B cell (primary cell): ENCODE results near the gene INHBA. TPM values are rescaled to one million over a fixed set of nuclear protein-coding genes. Genes with fewer than 3 reads are reported as not detected.

ENCODE experiments used
- ATAC-seq: fragments of 200-7000 bp; cut with Tn5 transposase; one replicate; pipeline ENCODE4 v1.10.0; 2021; ENCODE audit warnings: low read depth, mild to moderate bottlenecking, moderate number of reproducible peaks, moderate library complexity
- CTCF ChIA-PET: fragments of 350-600 bp; sonication (Branson Sonifier 250); formaldehyde crosslinking; loops from one replicate; lab custom pipeline; 2021; ENCODE audit warnings: antibody characterized with exemption, inconsistent platforms; lab: Charles Lee
- POLR2A ChIA-PET: fragments of 350-600 bp; sonication (Branson Sonifier 250); formaldehyde crosslinking; loops from one replicate; lab custom pipeline; 2021; ENCODE audit warnings: antibody characterized with exemption; lab: Charles Lee
- DNase-seq: peaks from one replicate; pipeline ENCODE4 v3.0.0; 2013
- H2AFZ ChIP-seq: 2 replicates; pipeline ENCODE4 v1.6.1; 2012; ENCODE audit warnings: mild to moderate bottlenecking, low read depth, low read length; ENCODE audit not compliant: insufficient read depth, poor library complexity, severe bottlenecking
- H3K27ac ChIP-seq, 2 donors: 1 replicate in 1 of 2; 2 replicates in 1 of 2; pipeline ENCODE4 v1.5.1; 2012 to 2013; ENCODE audit warnings: low read length in 2 of 2, mild to moderate bottlenecking in 2 of 2, moderate library complexity in 1 of 2
- H3K27me3 ChIP-seq, 4 experiments: fragments of 200-600 bp in 1 of 4; sonication (generic) in 1 of 4; replicated peaks in 1 of 4; 1 replicate in 2 of 4; 2 replicates in 2 of 4; pipeline versions ENCODE4 v1.6.1 to v1.7.0; 2013 to 2016; ENCODE audit warnings: low read length in 3 of 4, mild to moderate bottlenecking in 2 of 4, mixed read lengths in 1 of 4, moderate library complexity in 1 of 4; ENCODE audit not compliant: insufficient read depth in 4 of 4, control insufficient read depth in 3 of 4; ENCODE audit errors: control extremely low read depth in 1 of 4
- H3K36me3 ChIP-seq, 2 experiments: replicated peaks in 1 of 2; 1 replicate in 1 of 2; 2 replicates in 1 of 2; pipeline versions ENCODE4 v1.6.1 to v1.7.1; 2013; ENCODE audit warnings: low read length in 1 of 2; ENCODE audit not compliant: insufficient read depth in 2 of 2, control insufficient read depth in 1 of 2; ENCODE audit errors: control extremely low read depth in 1 of 2, extremely low read depth in 1 of 2
- H3K4me1 ChIP-seq, 2 donors: fragments of 200-600 bp in 1 of 2; sonication (generic) in 1 of 2; 1 replicate in 1 of 2; 2 replicates in 1 of 2; pipeline versions ENCODE4 v1.5.1 to v1.6.1; 2013 to 2017; ENCODE audit warnings: low read length in 2 of 2; ENCODE audit not compliant: control insufficient read depth in 2 of 2, insufficient read depth in 2 of 2
- H3K4me2 ChIP-seq: replicated peaks from 2 replicates; pipeline ENCODE3; 2012; ENCODE audit warnings: mild to moderate bottlenecking, low read depth, low read length; ENCODE audit not compliant: poor library complexity, severe bottlenecking
- H3K4me3 ChIP-seq, 5 experiments: fragments of 200-600 bp in 1 of 5; sonication (generic) in 1 of 5; 1 replicate in 3 of 5; 2 replicates in 2 of 5; pipeline versions ENCODE4 v1.5.1 to v1.7.0; 2011 to 2016; ENCODE audit warnings: low read length in 4 of 5, mild to moderate bottlenecking in 4 of 5, low read depth in 2 of 5, control low read depth in 1 of 5, moderate library complexity in 1 of 5; ENCODE audit not compliant: insufficient read depth in 1 of 5; ENCODE audit errors: control extremely low read depth in 1 of 5, extremely low read depth in 1 of 5
- H3K79me2 ChIP-seq: fragments of 200-600 bp; sonication (generic); one replicate; pipeline ENCODE4 v1.6.0; 2016; ENCODE audit warnings: low read length; ENCODE audit not compliant: control insufficient read depth, insufficient read depth
- H3K9ac ChIP-seq: fragments of 200-600 bp; sonication (generic); 2 replicates; pipeline ENCODE4 v1.6.1; 2017; ENCODE audit warnings: mild to moderate bottlenecking, low read length, moderate library complexity
- H3K9me3 ChIP-seq, 3 donors: one replicate each; pipeline versions ENCODE4 v1.6.1 to v1.7.1; 2013; ENCODE audit warnings: low read length in 2 of 3; ENCODE audit not compliant: control insufficient read depth in 2 of 3, insufficient read depth in 1 of 3; ENCODE audit errors: control extremely low read depth in 1 of 3
- H4K20me1 ChIP-seq: 2 replicates; pipeline ENCODE4 v1.6.0; 2012; ENCODE audit warnings: mild to moderate bottlenecking, low read length; ENCODE audit not compliant: insufficient read depth, control insufficient read depth, poor library complexity, severe bottlenecking
- H3K27ac Mint-ChIP-seq: one replicate; pipeline ENCODE4 v1.8.0; 2021; ENCODE audit warnings: mixed read lengths
- H3K27me3 Mint-ChIP-seq: one replicate; pipeline ENCODE4 v1.8.0; 2021; ENCODE audit warnings: mixed read lengths
- H3K4me1 Mint-ChIP-seq: one replicate; pipeline ENCODE4 v1.8.0; 2021; ENCODE audit warnings: mixed read lengths
- H3K4me3 Mint-ChIP-seq: one replicate; pipeline ENCODE4 v1.8.0; 2021; ENCODE audit warnings: mixed read lengths
- H3K9me3 Mint-ChIP-seq: one replicate; pipeline ENCODE4 v1.8.0; 2022; ENCODE audit warnings: mixed read lengths; ENCODE audit not compliant: insufficient read depth
- CTCF ChIP-seq: fragments of 200-600 bp; IDR thresholded peaks from one replicate; pipeline ENCODE4 v1.8.0; 2022; ENCODE audit warnings: antibody characterized with exemption, mild to moderate bottlenecking
- EZH2 ChIP-seq: IDR thresholded peaks from 2 replicates; pipeline ENCODE4 v1.6.1; 2012; ENCODE audit warnings: borderline replicate concordance, low read depth, mild to moderate bottlenecking, moderate library complexity, low read length; ENCODE audit not compliant: insufficient read depth, poor library complexity, severe bottlenecking
- WGBS: methylation state at CpG from one replicate; pipeline ENCODE4 v1.1.5; 2013; ENCODE audit warnings: missing lambda C conversion rate; ENCODE audit not compliant: insufficient coverage; 5-methylcytosine and 5-hydroxymethylcytosine counted together
- intact Hi-C: fragments of 100-400 bp; cut with micrococcal nuclease; formaldehyde crosslinking; loops from one replicate; pipeline ENCODE4 v1.10.0; 2022
- polyA plus RNA-seq: library from polyadenylated mRNA; depleted of rRNA; stranded (reverse); fragments of >200 nt; gene quantifications from 2 replicates; pipeline ENCODE4 v1.2.3, GENCODE V29; 2012
- total RNA-seq, 2 donors: library from RNA; stranded (reverse); fragments of 120-200 nt in 1 of 2; gene quantifications; 1 replicate in 1 of 2; 2 replicates in 1 of 2; pipeline versions ENCODE4 v1.2.3 to v1.2.4, GENCODE V29; 2013 to 2022

The INHBA gene
- total and polyA plus RNA-seq, 2 donors (not counting 1 experiment from before 2014, with no cell fraction given): not detected

GRCh38 chr7:41738336-41738735, 35.4 kb upstream of the INHBA start:
- H3K9ac ChIP-seq: no peak overlapping the region
- H3K4me1 ChIP-seq: no peaks in the 10 kb centered on the region
- ChIA-PET CTCF (no interaction called here), POLR2A (no interaction called here)
- H3K4me2 ChIP-seq: no peak overlapping the region
- Mint-ChIP-seq H3K9me3 (peaks cover 7% of the 10 kb centered on the region), H3K27me3 (no peaks in the 10 kb centered on the region), H3K4me3 (no peak overlapping the region), H3K27ac (no peak overlapping the region), H3K4me1 (peaks cover 1% of the 10 kb centered on the region)
- ATAC-seq (no peak), DNase-seq (no peak)
- H3K27me3 ChIP-seq: no peaks in the 10 kb centered on the region
- 93% methylated on average over 3 of the region's 4 CpGs for WGBS
- no peaks in the 10 kb centered on the region for H4K20me1 ChIP-seq
- peaks cover 0 to 21% (median 9%) of the 10 kb centered on the region in 3 donors for H3K9me3 ChIP-seq
- no peak overlapping the region for H2AFZ ChIP-seq
- no peaks in the 10 kb centered on the region for H3K79me2 ChIP-seq
- no peak overlapping the region for H3K4me3 ChIP-seq
- no peak overlapping the region for H3K27ac ChIP-seq
- no peak for TF ChIP-seq CTCF
- no peak for TF ChIP-seq EZH2
- intact Hi-C loops: no loop called here
- H3K36me3 ChIP-seq: no peaks in the 10 kb centered on the region

DNA sequence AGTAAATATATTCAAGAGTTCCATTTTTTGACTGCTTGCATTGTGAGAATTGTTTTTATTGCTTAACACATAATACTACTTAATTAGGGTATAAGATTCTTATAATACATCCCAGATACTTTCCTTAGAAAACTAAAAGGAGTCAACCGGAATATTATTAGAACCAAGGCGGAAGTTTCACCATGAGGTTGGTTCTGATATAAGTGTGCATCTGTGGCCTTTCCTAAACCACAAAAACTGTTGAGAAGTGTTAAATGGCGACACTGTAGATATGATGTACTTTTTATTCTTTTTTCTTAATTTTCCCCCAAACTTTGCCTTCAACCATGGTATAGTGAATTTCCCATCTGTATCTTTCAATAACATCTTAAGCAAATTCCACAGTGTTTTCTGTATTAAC, 32.3 kb upstream of the INHBA start:
- Histone ChIP-seq H3K4me2 (no peak overlapping the region), H3K9me3 (no peaks in the 10 kb centered on the region), H4K20me1 (no peaks in the 10 kb centered on the region), H3K79me2 (no peaks in the 10 kb centered on the region), H3K36me3 (no peaks in the 10 kb centered on the region), H3K27ac (no peak overlapping the region), H3K4me3 (no peak overlapping the region), H3K27me3 (no peaks in the 10 kb centered on the region), H3K4me1 (peaks cover 7 to 8% of the 10 kb centered on the region in 2 donors), H3K9ac (no peak overlapping the region), H2AFZ (no peak overlapping the region)
- Mint-ChIP-seq H3K4me3 (no peak overlapping the region), H3K27ac (no peak overlapping the region), H3K4me1 (peaks cover 13% of the 10 kb centered on the region), H3K9me3 (no peaks in the 10 kb centered on the region), H3K27me3 (no peaks in the 10 kb centered on the region)
- DNase-seq (no peak), ATAC-seq (no peak)
- intact Hi-C loops: no loop called here
- ChIA-PET CTCF (interaction anchor here (1.0 to 1.2 kb wide), 2 partner anchors 8 to 1407 kb away, joined by 3 read pairs; no protein-coding TSS in a partner anchor), POLR2A (no interaction called here)
- no peak for TF ChIP-seq EZH2
- TF ChIP-seq CTCF: no peak
- WGBS: no CpG with 5 or more reads among the region's 3 CpGs
